Putamen (tissue), 1 donor: ENCODE data around the gene POLR1H.
A peak's percentile ranks its signal among the peaks of the same experiment; 100 is the strongest.

Experiments
- DNase-seq: peaks from one replicate; pipeline ENCODE4 v3.0.0-alpha.2; 2016; ENCODE audit warnings: low spot score

The POLR1H gene

DNA sequence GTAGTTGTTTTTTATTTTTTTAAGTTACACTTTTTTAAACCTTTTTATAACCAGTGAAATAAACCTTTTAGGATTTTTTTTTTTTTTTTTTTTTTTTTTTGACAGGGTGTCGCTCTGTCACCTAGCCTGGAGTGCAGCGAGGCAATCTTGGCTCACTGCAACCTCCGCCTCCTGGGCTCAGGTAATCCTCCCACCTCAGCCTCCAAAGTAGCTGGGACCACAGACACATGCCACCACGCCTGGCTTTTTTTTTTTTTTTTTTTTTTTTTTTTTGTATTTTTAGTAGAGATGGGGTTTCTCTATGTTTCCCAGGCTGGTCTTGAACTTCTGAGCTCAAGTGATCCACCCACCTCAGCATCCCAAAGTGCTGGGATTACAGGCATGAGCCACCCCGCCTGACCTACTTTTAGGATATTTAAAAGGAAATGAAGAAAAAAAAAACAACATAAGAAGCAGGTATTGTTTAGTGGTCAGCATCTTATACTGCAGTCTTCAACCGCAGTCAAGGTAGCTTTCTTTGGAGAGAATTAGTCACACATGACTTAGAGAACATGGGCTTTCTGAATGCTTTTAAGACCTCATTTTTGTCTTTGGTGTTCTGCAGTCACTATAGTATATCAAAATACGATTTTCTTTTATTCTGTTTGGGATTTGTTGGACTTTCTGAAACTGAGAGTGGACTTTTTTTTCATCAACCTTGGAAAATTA is 1.6 kb downstream of the POLR1H start:
- DNase-seq, result no peak

DNA sequence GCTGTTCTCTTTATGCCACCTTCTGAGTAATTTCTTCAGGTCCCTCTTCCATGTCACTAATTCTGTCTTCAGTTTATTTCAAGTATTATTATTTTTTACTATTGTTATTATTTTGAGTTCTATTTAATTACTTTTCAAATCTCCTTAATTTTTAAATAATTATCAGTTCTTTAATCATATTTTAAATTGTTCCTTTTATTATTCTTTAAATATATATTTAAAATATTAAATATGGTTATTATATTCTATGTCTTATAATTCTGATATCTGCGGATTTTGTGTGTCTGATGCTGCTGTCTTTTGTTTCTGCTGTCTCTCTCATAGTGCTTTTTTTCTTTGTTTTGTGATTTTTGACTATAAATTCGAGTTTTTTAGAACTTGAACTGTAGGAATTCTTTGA is 2.2 kb downstream of the POLR1H start:
- no peak for DNase-seq

DNA sequence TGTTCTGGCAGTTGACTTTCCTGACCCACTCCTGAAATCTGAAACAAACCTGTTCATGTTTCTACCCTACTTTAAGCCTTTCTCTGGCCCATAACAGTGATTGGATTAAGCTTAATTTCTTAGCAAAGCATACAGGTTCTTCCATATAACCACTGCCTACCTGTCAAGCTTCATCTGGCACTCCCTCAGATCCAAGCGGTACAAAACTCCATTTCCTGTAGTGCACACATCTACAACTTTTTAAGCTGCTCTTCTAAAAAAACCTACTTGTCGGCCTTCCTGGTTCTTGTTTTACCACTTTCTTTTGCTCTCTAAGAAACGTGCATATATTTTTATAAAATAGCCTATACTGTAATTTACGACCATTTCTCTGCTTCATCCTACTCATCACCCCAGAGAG is 5.0 kb downstream of the POLR1H start:
- DNase-seq, result no peak

DNA sequence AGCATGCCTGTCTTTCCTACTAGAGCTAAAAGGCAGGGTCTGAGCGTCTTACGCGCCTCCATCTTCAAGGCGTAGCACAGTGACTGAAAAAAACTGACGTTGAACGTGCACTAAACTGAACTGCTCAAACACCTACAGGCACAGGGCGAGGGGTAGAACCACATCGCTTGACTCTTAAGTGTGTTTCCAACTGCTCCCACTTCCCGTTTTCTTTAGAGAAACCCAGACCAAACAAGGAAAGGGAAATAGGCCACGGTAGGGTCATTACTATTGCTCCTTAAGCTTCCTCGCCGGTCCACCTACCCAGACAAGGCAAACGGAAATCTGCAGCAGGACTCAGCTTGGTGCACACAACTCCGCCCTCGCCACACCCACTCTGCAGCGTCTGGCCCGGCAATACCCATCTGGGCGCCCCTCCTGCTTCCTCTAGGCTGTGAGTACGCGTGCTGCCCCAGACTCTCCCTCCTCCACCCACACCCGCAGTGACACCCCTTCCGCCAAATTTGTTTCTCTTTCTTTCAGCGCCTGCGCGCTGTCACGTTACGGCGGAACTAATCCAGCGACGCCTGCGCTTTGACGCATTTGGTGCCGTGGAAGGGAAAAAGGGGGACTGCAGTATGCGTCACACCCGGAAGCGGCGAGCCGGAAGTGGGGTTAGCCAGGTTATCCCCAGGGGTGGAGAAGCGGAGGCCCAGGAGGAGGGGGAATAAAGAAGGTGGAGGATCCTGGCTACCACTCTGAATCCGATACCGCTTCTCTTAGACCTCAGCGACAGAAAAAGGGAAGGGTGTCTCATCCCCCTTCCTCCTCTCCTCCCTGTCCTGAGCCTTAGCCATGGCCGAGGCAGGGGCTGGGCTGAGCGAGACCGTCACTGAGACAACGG is 5.8 kb downstream of the POLR1H start, which contains the start of gene PPP1R11:
Gene PPP1R11, plus strand, starts transcription at position 622 of the 883 bp plus-strand sequence. Its CDS starts 213 bp downstream, at position 835.
- DNase-seq, result peak; percentile 100

DNA sequence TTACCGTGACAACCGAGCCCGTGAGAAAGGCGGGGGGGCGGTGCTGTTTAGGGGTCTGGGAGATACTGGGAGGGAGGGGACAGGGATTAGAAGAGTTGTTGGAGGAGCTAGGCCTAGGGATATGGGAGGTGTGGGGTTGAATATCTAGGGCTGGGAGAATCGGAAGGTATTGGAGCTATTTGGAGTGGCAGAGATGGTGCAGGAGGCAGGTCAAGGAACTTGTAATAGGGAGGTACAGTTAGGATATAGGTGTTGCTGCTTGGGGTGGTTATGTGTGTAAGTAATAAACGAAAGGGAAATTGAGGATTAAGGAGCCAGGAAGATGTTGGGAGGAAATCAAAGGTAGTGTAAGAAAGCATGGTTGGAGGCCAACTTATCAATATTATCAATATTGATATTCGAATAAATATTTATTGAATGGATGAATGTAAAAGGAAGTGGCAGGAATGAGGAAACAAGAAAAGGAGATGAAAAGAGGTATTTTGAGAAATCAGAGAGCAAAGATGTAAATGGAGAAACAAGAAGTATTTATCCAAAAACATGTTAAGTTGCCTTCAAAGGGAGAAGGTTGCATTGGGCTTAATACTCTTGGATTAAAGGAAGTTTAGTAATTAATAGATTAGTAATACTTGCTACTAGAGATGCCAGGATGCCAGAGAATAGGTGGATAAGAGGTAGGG is 6.5 kb downstream of the POLR1H start:
- DNase-seq, result no peak

DNA sequence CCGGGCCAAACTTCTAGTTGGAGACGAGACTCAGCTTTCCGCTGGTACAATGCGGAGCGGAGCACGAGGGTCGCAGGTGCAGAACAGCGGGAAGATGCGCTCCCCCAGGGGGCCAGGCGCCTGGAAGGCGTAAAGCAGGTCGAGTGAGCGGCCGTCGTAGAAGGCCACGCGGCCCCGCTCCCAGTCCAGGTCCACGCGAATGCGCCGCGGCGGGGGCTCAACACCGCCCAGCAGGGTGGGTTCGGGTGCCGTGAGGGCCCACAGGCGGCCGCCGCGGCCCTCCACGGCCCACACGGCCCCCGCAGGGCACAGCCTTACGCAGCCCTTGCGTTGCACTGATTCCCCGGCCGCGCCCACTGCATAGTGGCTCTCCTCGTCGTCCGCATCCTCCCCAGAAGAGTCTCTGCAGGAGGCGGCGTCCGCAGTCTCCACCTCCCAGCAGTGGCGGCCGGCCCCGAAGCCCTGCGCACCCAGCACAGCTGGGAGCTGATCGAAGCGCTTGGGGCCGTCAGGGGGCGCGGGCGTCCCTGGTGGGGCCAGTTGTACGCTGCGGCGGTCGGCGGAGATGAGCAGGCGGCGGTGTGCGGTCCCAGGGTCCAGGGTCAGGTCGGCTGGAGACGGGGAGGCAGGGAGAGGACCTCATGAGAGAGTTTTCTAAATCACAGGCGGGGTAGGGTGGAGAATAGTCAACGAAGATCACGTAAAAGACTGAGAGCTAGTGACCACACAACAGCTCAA is 10.2 kb downstream of the POLR1H start:
- no peak for DNase-seq

DNA sequence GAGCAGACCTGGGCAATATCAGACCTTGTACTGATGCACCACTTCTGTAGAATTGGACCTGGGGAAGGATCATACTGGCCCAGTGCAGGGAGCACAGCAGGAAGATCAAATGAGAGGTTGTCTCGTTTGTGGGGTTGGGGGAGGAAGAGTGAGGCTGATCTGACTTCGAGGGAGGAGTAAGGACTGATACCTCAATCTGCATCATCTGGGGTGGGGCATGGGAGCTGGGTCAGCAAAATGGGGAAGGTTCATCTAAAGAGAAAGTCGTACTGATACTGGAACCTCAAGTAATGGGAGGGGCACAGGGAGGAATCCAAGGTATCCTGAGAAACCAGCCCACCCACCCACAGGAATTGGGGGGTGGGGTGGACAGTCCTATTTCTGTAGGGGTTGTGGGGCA is 10.8 kb downstream of the POLR1H start:
- DNase-seq, result no peak

DNA sequence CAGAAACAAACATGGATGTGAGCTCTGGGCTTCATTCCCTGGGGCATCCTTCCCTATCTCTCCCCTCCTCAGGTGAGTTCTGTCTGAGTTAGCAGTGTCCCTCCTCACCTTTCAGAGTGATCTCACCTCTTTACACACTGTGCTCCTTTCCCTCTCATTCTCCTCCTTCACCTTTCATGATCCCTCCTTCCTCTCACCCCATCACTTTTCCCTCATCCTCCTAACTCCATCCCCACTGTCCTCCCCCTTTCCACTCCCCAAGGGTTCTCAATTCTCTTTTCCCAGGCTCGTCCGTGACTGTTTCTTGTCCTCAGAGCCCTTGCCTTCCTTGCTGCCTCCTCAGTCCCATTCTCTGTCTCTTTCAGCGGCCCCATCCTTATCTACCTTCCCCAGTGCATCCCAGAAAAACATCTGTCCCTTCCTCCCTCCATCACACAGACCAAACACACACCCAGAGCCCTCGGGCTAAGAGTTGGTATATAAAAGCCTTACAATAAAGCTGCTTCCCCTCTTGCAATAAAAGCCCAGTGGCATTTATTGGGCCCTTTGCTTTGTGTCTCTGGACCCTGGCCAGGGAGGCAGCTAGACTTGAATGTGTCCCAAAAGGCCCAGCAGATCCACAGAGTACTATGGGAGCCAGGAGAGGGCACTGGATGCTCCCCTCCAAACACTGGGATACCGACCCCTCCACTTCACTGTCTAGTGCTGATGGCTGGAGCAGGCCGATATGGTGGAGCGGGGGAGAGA is 12.6 kb downstream of the POLR1H start:
- no peak for DNase-seq

DNA sequence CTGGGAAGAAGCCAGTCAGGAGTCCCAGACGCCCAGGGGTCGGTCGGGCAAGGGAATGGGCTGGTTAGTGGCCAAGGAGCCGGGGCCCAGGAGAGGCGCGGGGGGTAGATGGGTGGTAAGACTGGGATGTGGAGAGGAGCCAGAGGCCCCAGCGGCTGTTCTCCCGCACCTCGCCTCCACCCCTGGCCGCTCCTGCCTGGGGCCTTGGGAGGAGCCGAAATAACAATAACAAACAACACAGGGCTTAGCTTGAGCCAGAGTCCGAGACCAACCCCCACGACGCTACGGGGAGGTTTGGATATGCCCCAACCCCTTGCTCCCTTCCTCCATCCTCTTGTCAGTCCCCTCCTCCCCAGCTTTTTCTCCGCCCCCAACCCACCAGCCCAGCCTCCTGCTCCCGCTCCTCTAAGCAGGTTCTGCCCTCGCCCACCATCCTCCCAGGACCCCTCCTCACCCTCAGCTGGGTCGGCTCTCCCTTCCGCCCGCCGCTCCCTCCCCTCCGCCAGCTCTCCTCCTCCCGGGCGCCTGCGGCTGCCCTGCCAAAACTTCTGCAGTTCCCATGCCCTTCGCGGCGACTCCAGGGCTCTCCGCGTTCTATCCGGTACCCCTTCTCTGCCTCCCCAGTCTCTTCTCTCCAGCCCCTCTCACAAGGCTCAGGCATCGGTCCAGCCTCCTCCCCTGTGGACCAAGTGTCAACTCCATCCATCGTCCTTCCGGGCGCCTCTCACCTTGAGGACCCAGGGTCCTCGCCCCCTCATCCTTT is 13.4 kb downstream of the POLR1H start:
- no peak for DNase-seq

DNA sequence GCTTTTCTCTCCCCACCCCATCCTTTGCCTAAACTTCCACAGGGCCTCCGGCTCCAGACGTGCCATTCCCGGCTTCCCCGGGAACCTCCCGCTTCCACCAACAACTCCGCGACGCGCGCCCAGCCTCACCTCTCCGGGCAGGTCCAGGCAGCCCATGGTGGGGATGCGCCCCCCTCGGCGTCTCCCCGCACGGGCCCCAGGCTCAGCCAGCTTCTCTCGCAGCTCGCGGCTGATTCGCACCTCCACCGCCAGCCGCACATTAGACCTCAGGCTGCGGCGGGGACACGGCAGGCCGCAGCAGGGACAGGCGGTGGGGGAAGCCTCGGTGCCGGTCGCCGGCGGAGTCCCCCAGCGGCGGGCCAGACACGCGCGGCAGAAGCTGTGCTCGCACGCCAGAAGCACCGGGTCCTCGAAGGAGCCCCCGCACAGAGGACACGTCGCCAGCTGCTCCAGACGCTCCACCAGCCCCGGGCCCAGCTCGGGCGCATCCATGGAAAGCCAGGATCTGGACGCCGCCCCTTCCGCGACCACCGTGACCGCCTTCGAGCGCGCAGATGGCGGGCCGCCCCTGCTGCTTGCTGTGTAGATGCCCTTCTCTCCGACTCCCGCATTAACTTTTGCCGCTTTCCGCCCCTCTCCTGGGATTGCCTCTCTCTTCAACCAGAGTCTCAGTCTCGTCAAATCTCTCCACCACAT is 14.2 kb downstream of the POLR1H start, which contains the start of gene RNF39:
Gene RNF39, minus strand, starts transcription at position 676 of the 696 bp plus-strand sequence. Its CDS starts 184 bp downstream, at position 492.
- DNase-seq, result no peak

DNA sequence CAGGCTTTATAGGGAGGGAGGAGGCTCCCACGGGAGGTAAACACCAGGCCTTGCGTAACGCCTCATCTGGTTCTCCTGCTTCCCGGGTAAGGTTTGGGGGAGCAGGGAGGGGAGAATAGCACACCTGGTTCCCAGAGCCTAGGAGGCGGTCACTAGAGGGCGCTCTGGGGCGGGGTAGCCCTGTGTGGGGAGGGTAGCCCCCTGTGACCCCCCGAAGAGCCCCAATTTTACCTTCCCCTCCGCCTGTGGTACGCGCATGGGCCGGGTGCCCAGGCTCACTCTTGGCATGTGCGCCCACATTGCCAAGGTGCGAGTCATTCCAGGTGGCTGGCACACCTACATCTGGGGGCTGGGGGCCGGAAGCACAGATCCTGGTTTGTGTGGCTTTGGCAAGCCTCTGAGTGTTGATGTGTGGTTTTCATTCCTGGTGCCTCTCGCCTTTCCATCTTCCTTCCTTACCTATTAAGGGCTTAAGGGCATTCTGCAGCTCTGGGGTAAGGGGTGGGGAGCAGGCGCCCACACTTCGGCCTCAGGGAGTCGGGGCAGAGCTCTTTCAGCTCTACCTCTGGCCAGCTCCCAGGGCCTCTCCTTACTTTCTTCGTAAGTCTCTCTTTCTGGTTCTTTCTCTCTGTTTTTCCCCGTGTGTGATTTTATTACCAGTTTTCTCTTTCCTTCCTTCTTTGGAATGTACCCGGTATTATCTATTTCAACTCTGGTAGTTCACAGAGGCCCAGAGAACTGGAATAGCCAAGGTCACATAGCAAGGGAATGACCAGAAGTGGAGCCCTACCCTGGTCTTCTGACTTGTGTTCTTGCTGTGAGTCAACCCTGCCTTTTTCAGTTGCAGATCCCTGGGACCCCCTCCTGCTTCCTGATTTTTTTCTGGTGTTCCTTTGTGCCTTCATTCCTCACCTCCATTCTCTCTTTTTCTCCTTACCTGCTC is 15.0 kb downstream of the POLR1H start:
- DNase-seq, result no peak

DNA sequence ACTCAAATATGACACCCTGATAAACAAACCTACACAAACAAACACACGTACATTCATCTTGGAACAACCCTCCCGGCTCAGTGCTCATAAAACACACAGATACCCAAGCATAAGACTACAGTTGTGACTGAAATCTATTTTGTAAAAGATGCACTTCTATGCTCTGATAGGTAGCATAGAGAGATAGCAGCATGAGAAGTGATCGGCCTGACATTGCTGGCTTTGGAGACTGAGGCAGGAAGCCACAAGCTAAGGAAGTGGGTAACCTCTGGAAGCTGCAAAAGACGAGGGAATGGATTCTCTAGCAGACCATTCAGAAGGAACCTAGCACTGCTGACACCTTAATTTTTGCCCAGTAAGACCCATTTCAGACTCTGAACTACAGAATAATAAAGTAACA is 16.2 kb downstream of the POLR1H start:
- no peak for DNase-seq

DNA sequence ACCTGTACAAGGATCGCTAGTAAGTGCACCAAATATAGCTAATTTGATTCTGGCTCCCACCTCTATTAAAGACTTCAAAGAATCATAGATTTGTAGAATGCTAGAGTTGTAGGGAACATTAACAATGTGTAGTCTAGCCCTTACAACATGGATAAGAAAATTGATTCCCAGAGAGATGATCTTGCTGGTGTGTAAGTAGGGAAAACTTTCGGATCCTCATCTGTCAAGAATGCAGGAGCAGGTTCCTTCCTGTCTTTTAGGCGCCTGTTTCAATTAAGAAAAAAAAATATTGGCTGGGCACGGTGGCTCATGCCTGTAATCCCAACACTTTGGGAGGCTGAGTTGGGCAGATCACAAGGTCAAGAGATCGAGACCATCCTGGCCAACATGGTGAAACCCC is 26.8 kb downstream of the POLR1H start:
- no peak for DNase-seq

DNA sequence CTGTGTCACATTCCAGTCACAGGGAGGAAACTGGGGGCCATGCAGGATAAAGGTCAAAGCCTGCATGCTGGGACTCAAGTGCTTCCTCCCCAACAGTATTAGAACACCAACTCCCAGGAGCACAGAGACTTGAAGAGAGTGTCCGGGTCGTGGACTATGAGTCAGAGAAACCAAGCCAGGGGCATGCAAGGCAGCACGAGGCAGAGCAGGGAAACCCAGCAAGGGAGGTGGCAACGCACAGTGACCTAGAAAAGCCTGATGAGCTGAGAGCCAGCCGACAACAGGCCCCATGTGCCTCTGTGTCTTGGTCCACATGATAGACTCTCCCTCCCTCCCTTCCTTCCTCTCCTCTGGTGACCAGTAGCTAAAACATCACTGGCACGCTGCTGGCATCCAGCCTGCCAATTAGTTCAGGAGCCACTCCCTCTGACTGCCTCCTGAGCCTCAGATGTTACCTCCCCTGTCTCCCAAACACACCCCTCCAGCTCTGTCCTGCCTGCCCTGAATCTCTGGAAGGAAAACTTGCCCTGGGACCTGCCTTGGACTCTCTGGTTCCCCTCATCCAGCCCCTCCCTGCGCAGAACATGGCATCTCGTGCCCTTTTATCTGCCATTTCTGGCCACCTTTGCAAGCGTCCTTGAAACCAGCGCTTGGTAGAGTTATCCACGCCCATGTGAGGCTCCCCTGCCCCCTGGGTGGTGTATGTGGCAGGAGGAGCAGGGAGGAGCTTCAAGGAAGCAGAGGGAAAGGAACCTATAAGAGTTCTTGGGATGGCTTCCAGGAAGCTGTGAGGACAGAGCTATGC is 30.7 kb downstream of the POLR1H start:
- DNase-seq, result no peak

DNA sequence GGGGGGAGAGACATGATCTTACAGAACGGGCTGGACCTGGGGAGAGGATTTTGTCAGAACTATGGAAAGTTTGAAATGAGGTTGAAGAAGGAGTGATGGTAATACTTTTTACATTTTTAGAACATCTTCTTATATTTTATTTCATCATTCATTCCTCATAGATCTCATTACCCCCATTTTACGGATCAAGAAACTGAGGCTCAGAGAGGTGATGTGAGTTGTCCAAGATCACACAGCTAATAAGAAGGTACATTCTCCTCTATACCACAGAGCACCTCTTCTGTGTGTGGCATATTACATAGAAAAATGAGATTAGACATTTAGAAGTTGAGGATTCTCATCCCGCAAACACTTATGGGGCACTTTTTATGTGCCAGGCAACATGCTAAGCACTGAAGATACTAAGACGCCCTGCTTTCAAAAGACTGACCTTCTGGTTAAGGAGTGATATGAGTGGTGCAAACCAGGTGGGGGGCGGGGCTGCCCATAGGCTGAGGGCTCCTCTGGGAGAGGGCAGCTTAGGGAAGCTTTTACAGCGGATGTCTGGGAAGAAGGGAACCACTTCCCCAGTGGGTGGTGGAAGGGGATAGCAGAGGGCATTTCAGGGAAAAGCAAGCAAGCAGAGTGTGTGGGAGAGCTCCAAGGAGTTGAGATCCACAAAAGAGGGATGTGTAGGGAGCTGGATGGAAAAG is 31.9 kb downstream of the POLR1H start:
- DNase-seq, result no peak

DNA sequence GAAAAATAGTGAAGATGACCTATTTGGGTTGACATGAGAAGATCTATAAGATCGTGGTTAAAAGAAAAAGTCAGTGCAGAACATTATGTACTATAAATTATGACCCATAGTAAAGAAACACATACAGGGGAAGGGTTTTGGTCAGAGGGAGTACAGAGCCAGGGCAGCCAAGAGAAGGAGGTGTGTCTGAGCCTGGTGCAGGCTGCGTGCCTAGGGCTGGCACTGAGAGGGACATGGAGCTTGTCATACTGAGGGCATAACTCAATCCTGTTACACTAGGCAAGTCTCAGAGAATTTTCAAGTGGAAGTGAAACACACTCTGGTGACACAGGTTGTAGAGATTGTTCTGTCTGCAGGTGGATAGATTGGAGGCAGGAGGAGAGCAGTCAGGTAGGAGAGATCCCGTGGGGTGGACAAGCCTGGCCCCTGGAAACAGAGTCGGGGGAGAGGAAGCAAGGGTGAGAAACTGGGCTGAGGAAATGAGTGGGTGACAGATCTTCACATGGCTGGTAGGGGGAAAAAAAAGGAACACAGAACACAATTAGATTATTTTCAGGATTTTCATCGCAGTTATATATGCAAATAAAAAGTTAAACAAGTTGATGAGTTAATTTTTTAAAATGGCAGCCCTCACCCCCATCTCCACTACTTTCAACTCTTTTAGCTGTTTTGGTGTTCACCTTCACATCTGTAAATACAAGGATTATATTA is 33.0 kb downstream of the POLR1H start:
- DNase-seq, result no peak
